Neural cell (in vitro differentiated cells): ENCODE measurements around the gene TOMM22.

ENCODE experiments used
- EP300 ChIP-seq: fragments of 450-650 bp; conservative IDR thresholded peaks from 2 replicates; pipeline ENCODE4 v1.6.1; 2014; ENCODE audit warnings: antibody characterized with exemption, mild to moderate bottlenecking, moderate library complexity; ENCODE audit not compliant: poor library complexity, severe bottlenecking
- EZH2 ChIP-seq: fragments of 200-600, 300-800 bp; shearing (Covaris generic), sonication (generic); IDR thresholded peaks from 2 replicates; pipeline ENCODE4 v1.6.1; 2014; ENCODE audit warnings: antibody characterized with exemption, low read length, borderline replicate concordance, mild to moderate bottlenecking; ENCODE audit not compliant: insufficient read depth, poor library complexity, severe bottlenecking
- POLR2AphosphoS5 ChIP-seq: IDR thresholded peaks from 2 replicates; pipeline ENCODE4 v1.6.1; 2012
- TF ChIP-seq, protein P1 (sequence below): fragments of 450-650 bp; IDR thresholded peaks from 2 replicates; pipeline ENCODE4 v1.5.1; 2014; ENCODE audit warnings: antibody characterized with exemption, mild to moderate bottlenecking, moderate library complexity; ENCODE audit not compliant: poor library complexity, severe bottlenecking

DNA sequence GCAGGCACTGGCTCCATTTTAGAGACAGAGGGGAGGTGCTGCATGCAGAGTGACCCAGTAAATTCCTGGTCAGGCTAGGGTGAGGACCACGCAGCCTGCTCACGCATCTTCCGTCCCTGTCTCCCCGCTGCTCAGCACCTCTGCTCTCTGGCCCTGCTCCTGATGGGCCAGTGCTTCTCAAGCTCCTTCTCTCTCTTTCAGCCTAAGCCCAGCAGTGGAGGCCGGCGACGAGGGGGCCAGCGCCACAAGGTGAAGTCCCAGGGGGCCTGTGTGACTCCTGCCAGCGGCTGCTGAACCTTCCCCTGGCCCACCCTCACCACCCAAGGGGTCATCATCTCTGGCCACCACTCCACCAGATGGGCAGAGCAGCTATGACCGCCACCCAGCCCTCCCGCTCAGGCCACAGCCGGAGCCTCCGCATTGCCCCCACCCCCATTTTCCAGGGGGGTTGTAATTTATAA, 48.7 kb downstream of the TOMM22 start:
- TF ChIP-seq POLR2AphosphoS5 (peak; percentile 20), EP300 (no peak), EZH2 (no peak)
- TF ChIP-seq, protein P1, sequence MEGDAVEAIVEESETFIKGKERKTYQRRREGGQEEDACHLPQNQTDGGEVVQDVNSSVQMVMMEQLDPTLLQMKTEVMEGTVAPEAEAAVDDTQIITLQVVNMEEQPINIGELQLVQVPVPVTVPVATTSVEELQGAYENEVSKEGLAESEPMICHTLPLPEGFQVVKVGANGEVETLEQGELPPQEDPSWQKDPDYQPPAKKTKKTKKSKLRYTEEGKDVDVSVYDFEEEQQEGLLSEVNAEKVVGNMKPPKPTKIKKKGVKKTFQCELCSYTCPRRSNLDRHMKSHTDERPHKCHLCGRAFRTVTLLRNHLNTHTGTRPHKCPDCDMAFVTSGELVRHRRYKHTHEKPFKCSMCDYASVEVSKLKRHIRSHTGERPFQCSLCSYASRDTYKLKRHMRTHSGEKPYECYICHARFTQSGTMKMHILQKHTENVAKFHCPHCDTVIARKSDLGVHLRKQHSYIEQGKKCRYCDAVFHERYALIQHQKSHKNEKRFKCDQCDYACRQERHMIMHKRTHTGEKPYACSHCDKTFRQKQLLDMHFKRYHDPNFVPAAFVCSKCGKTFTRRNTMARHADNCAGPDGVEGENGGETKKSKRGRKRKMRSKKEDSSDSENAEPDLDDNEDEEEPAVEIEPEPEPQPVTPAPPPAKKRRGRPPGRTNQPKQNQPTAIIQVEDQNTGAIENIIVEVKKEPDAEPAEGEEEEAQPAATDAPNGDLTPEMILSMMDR: no peak
